GM19351 (cell line): ENCODE results near the gene C9orf43.
"Not testable (repeated sequence)": the region's sequence is repeated elsewhere in the genome, so short reads cannot be mapped to it uniquely, and the experiment has no call there.

Experiments used
- ATAC-seq: cut with Tn5 transposase; IDR thresholded peaks from one replicate; pipeline ENCODE4 v1.9.1; 2021; ENCODE audit warnings: mild to moderate bottlenecking, moderate library complexity; ENCODE audit not compliant: unreplicated experiment

C9orf43 gene

GRCh38 chr9:113380869-113381378 is 29.6 kb upstream of the C9orf43 start:
- peak; percentile 56 for ATAC-seq

- not testable (repeated sequence) for ATAC-seq
Observed at GRCh38 chr9:113381441-113381840, 29.1 kb upstream of the C9orf43 start.

- ATAC-seq = no peak
Observed at GRCh38 chr9:113381909-113382411, 28.6 kb upstream of the C9orf43 start.

GRCh38 chr9:113386571-113387393 is 23.8 kb upstream of the C9orf43 start:
- no peak for ATAC-seq

- ATAC-seq = no peak
Observed at GRCh38 chr9:113387560-113388230, 22.9 kb upstream of the C9orf43 start.

GRCh38 chr9:113388833-113389232 is 21.7 kb upstream of the C9orf43 start:
- ATAC-seq = no peak

- ATAC-seq = no peak
Observed at GRCh38 chr9:113389451-113389850, 21.1 kb upstream of the C9orf43 start.

GRCh38 chr9:113390192-113390960 is 20.2 kb upstream of the C9orf43 start:
- ATAC-seq = no peak

GRCh38 chr9:113391917-113392316 is 18.6 kb upstream of the C9orf43 start:
- no peak for ATAC-seq

GRCh38 chr9:113393281-113393680 is 17.3 kb upstream of the C9orf43 start:
- ATAC-seq = no peak

GRCh38 chr9:113395000-113395861 is 15.3 kb upstream of the C9orf43 start:
- no peak for ATAC-seq

- no peak for ATAC-seq
Observed at GRCh38 chr9:113397203-113397631, 13.3 kb upstream of the C9orf43 start.

- ATAC-seq = no peak
Observed at GRCh38 chr9:113398796-113399195, 11.8 kb upstream of the C9orf43 start.

GRCh38 chr9:113399646-113400200 is 10.8 kb upstream of the C9orf43 start:
- no peak for ATAC-seq

- peak; percentile 98 for ATAC-seq
Observed at GRCh38 chr9:113401027-113401792, 9.3 kb upstream of the C9orf43 start, which contains the start of gene ALAD. Gene ALAD, minus strand, starts transcription at chr9:113401284. Its CDS starts 7,725 bp downstream, at chr9:113393559.

- ATAC-seq = no peak
Observed at GRCh38 chr9:113403646-113404045, 6.9 kb upstream of the C9orf43 start.

- ATAC-seq = not testable (repeated sequence)
Observed at GRCh38 chr9:113406353-113406752, 4.2 kb upstream of the C9orf43 start.

- ATAC-seq = peak; percentile 39
Observed at GRCh38 chr9:113406873-113407511, 3.6 kb upstream of the C9orf43 start.
